Measurements from ENCODE around the gene NCF2.
"Not testable (repeated sequence)": the region's sequence is repeated elsewhere in the genome, so short reads cannot be mapped to it uniquely, and the experiment has no call there.

The NCF2 gene

GRCh38 chr1:183590244-183591191 is at the start of gene NCF2:
Gene NCF2 (minus strand): TSS chr1:183590459. CDS start chr1:183590329, 130 bp downstream.
- no peak for DNase-seq (ENCODE audit: low spot score)

GRCh38 chr1:183638649-183639387 is 48.6 kb upstream of the NCF2 start:
- DNase-seq (ENCODE audit: low spot score), result no peak

DNA sequence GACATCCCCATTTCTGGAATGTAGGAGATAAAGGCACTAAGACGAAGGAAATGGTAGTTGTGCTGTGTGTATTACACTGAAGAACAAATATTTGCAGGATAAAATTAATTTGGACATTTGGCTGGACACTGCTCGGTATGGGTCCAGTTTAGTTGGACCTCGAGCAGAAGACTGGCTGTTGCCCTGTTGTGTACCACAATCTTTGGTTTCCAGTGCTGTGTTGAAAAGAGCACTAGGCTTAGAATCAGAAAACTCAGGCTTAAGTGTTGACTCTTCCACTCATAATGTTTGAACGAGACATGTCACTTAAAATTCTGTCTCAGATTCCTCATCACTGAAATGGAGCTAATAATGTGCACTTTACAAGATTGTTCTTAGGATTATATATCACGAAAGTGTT is 46.5 kb upstream of the NCF2 start:
- no peak for DNase-seq (ENCODE audit: low spot score)

DNA sequence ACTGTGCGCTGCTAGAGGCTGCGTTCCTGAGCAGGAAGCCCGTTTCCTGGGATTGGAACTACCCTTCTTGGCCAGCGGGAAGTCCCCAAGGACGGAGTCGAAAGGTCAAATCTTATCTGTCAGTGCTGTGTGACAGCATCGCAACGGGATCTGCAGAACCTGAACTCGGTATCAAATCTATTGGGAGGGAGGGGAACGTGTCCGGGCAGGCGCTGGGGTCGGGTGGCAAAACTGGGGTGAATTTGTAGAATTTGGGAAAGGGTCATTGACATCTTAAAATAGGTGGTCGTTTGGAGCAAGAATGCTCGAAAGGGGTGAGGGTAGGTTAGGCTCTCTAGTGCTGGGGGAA is 46.0 kb upstream of the NCF2 start:
- DNase-seq (ENCODE audit: low spot score), result no peak

- peak; percentile 92 for DNase-seq (ENCODE audit: low spot score)
Measured at GRCh38 chr1:183635606-183636333, 45.5 kb upstream of the NCF2 start, which contains the start of gene ARPC5. Gene ARPC5 (minus strand): TSS chr1:183635783. CDS start chr1:183635659, 124 bp downstream.

GRCh38 chr1:183635099-183635605 is 44.9 kb upstream of the NCF2 start:
- DNase-seq (ENCODE audit: low spot score), result peak; percentile 40

GRCh38 chr1:183634429-183635065 is 44.3 kb upstream of the NCF2 start:
- DNase-seq (ENCODE audit: low spot score), result no peak

DNA sequence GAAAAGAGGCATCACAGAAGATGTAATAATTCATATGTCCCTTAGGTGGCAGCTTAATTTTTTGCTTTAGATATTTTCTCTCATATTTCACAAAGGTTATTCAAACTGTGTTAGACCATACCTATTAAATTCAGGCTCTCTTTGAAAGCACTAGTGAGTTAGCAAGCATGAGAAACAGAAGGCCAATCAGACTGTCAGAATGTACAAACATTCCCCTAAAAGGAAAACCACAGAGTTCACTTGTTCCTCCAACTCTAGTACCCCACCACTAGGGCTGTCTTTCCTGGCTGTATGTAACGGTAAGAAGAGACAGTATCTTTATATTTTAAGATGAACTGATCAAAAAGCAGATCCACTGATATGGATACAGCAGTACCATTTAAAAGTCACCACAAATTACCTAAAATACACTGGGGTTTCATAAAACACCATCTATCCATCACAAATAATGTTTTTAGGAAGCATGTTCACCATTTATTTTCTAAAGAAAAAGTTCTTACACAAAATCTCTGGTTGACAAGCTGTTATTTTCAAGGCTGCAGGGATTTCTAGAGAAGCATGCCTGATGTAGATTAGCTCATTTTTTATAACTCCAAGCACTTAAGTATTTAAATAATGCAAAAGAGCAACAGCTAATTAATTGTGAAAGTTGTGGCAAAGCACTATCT is 43.6 kb upstream of the NCF2 start:
- peak; percentile 44 for DNase-seq (ENCODE audit: low spot score)

DNA sequence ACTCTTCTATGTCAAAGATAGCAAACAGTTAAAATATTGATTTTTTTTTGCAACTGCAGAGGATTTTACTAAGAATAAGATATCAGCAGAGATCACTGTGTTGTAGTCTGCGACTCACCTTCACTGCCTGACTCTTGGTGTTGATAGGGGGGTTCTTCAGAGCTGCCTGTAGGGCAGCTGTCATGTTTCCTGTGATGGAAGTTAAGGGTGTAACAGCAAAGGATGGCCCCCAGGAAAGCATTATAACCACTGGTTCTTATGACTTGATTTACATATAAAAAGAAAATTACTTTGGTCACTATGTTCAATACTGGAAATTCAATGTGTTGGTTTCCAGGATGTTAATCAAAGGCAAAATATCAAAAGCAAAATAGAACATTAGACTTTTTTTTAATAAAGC is 42.7 kb upstream of the NCF2 start:
- DNase-seq (ENCODE audit: low spot score), result peak; percentile 18

DNA sequence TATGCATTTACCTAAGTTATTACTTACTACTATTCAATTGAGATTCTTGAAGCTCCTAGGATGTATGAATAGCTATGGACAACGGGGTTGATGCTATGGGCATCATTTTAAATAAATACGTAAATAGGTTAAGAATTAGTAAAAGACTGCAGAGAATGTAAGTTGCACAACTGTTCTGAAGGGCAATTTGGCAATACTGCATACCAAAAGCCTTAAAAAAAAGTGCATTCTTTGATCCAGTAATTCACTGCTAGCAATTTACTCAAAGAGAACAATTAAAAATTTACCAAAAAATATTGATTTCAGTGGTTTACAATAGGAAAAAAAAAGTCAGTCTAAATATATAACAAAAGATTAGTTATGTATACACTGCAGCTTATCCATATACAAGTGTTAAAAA is 41.9 kb upstream of the NCF2 start:
- DNase-seq (ENCODE audit: low spot score), result no peak

GRCh38 chr1:183630748-183631147 is 40.5 kb upstream of the NCF2 start:
- no peak for DNase-seq (ENCODE audit: low spot score)

DNA sequence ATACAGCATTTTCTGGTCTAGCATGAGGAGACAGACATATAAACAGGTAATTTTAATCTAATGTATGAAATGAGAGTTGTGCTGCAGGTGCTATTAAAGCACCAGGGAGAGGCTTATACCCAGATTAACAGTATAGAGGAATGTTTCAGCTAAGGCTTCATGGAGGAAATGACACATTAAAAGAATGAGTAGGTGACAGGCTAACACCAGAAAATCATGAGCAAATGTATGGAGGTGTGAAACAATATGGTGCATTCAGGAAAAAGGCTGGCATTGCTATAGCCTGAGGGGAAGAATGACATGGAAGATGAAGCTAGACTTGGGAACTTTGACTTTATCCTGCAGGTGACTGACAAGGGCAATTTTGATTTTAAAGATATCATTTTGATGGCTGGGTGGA is 38.3 kb upstream of the NCF2 start:
- no peak for DNase-seq (ENCODE audit: low spot score)

- DNase-seq (ENCODE audit: low spot score), result not testable (repeated sequence)
Measured at GRCh38 chr1:183626236-183626635, 36.0 kb upstream of the NCF2 start.

DNA sequence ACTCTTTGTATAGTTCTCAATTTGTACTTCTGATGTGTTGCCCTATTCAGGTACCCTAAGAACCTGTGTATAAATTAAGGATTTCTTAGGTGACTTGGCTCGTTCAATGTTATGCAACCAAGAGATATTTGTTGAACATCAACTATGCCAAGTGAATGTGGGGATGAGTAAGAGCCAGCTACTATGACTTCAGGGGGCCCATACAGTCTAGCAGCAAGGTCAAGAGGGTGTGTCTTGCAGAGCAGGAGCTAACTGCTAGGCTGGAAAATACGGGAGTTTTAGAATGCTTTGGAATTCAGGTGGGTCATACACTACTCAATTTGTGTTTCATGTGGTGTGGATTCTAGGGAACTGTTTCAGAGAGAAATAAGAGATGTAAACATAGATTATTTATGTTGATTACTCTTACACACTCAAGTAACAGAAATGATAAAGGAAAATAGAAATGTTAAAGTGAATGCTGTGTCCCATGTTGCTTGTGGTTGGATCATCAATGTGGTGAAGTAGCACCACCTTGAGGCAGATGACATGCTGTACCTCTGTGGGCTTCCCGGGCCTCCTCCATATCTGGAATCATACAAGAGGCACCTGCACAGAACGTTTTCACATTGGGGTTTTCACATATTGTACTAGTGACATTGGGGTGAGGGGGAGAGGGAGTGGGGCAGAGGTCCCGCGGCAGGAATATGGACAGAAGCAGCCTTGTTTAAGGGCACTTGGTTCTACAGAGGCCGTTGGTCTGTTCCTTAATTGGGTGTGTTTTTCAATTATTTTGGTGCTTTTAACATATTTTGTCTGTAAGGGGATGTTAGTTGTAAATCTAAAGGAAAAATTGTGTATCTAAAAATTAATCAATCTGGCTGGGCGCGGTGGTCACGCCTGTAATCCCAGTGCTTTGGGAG is 32.9 kb upstream of the NCF2 start:
- DNase-seq (ENCODE audit: low spot score), result peak; percentile 57

- no peak for DNase-seq (ENCODE audit: low spot score)
Measured at GRCh38 chr1:183622013-183622412, 31.8 kb upstream of the NCF2 start.

GRCh38 chr1:183620311-183620710 is 30.1 kb upstream of the NCF2 start:
- no peak for DNase-seq (ENCODE audit: low spot score)

- no peak for DNase-seq (ENCODE audit: low spot score)
Measured at GRCh38 chr1:183619781-183620180, 29.5 kb upstream of the NCF2 start.

DNA sequence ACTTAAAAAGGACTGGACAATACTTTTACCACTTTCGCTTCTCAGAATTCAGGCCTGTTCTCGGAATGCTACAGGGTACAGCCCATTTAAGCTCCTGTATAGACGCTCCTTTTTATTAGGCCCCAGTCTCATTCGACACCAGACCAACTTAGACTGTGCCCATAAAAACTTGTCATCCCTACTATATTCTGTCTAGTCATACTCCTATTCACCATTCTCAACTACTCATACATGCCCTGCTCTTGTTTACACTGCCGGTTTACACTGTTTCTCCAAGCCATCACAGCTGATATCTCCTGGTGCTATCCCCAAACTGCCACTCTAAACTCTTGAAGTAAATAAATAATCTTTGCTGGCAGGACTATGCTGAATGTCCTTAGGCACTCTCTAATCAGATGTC is 27.9 kb upstream of the NCF2 start:
- not testable (repeated sequence) for DNase-seq (ENCODE audit: low spot score)

DNA sequence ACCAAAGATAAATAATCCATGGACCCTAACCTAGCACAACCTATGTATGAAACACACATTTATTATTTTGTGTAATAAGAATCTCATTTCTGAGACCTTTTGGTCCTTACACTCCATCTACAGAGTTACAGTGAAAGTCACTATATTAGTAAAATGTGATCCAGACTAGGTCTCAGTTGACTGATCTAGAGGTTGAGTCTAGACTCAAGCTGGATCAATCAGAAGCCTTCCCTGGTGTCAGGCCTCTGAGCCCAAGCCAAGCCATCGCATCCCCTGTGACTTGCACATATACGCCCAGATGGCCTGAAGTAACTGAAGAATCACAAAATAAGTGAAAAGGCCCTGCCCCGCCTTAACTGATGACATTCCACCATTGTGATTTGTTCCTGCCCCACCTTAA is 22.7 kb upstream of the NCF2 start:
- DNase-seq (ENCODE audit: low spot score), result not testable (repeated sequence)

- no peak for DNase-seq (ENCODE audit: low spot score)
Measured at GRCh38 chr1:183612407-183612806, 22.1 kb upstream of the NCF2 start.

Measured in iPS-NIHi11 (cell line).